SK-N-MC (cell line): ENCODE results near the gene GRIFIN.
"Not testable (repeated sequence)": the region's sequence is repeated elsewhere in the genome, so short reads cannot be mapped to it uniquely, and the experiment has no call there.

Source experiments
- DNase-seq: peaks from one replicate; pipeline ENCODE4 v3.0.0-alpha.2; 2011; ENCODE audit warnings: low read depth, low spot score
- H3K27ac ChIP-seq: fragments of 200-600 bp; sonication (generic); 2 replicates; pipeline ENCODE4 v1.5.1; 2016; ENCODE audit warnings: mixed run types
- H3K36me3 ChIP-seq: fragments of 200-600 bp; sonication (generic); 2 replicates; pipeline ENCODE4 v1.6.1; 2017; ENCODE audit warnings: antibody characterized with exemption, low read length, mixed read lengths; ENCODE audit not compliant: insufficient read depth
- H3K4me3 ChIP-seq: fragments of 200-600 bp; sonication (generic); 2 replicates; pipeline ENCODE4 v1.5.1; 2016
- H3K9ac ChIP-seq: fragments of 200-600 bp; sonication (generic); 2 replicates; pipeline ENCODE4 v1.8.0; 2017; ENCODE audit warnings: mixed run types, mixed read lengths; ENCODE audit not compliant: insufficient read length
- H3K9me3 ChIP-seq: fragments of 200-600 bp; sonication (generic); 2 replicates; pipeline ENCODE4 v1.6.1; 2017; ENCODE audit warnings: low read depth, mild to moderate bottlenecking, antibody characterized with exemption, low read length, moderate library complexity, mixed read lengths
- EZH2 ChIP-seq: fragments of 200-600 bp; sonication (generic); IDR thresholded peaks from one replicate; pipeline ENCODE4 v1.6.1; 2017; ENCODE audit warnings: antibody characterized with exemption
- FOXP2 ChIP-seq: optimal IDR thresholded peaks from 2 replicates; pipeline ENCODE3; 2011; ENCODE audit warnings: mild to moderate bottlenecking, moderate library complexity; ENCODE audit not compliant: insufficient read depth; ENCODE audit errors: extremely low read length, control extremely low read depth
- POLR2AphosphoS5 ChIP-seq: IDR thresholded peaks from 2 replicates; pipeline ENCODE4 v1.6.1; 2012; ENCODE audit warnings: mild to moderate bottlenecking, low read depth, low read length, borderline replicate concordance

GRIFIN gene

DNA sequence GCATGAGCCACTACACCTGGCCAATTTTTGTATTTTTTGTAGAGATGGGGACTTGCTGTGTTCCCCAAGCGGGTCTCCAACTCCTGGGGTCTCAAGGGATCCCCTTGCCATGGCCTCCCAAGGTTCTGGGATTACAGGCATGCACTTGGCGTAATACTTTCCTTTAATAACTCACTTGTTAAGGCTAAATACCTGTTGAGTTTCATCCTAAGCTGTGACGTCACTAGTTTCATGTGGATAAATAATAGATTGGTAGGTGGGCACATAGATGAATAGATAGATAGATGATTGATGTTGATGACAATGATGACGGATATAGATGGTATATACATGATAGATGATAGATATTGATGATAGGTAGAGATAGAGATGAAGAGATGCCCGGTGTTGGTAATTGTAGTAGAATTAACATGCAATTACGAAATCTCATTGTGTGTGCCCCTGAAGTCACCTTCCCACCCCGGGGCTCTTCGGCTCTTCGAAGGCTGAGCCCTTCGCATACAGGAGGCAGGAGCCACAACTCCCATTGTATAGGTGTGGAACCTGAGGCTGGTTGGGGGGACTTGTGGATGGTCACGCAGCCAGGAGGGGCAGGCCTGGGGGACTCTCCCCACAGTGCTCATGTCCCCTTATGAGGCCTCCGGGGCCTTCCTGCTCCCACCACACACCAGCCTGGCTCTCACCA, 2.6 kb downstream of the GRIFIN start:
- no peak for DNase-seq
- TF ChIP-seq EZH2 = no peak
- TF ChIP-seq FOXP2 = no peak
- TF ChIP-seq POLR2AphosphoS5 = no peak
- H3K27ac ChIP-seq = no peak overlapping the region
- H3K9me3 ChIP-seq = no peaks in the 10 kb centered on the region
- no peak overlapping the region for H3K9ac ChIP-seq
- H3K4me3 ChIP-seq = no peak overlapping the region
- no peaks in the 10 kb centered on the region for H3K36me3 ChIP-seq

DNA sequence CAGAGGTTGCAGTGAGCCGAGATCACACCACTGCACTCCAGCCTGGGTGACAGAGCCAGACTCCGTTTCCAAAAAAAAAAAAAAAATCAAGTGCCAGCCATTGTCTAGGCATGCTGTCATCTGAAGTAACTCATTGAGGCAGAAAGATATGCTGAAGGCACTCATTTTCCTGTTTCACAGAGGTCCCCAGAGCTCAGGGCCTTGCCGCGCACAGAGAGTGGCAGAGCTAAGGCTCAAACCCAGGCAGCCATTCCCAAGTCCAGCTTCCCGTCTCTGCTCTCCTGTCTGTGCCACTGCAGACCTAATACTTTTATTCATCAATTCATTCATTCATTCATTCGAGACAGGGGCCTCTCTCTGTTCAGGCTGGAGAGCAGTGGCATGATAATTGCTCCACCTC, 3.5 kb downstream of the GRIFIN start:
- Histone ChIP-seq H3K9ac (no peak overlapping the region), H3K9me3 (no peaks in the 10 kb centered on the region), H3K4me3 (no peak overlapping the region), H3K27ac (no peak overlapping the region), H3K36me3 (no peaks in the 10 kb centered on the region)
- TF ChIP-seq EZH2 = no peak
- no peak for TF ChIP-seq FOXP2
- no peak for TF ChIP-seq POLR2AphosphoS5
- DNase-seq = no peak

DNA sequence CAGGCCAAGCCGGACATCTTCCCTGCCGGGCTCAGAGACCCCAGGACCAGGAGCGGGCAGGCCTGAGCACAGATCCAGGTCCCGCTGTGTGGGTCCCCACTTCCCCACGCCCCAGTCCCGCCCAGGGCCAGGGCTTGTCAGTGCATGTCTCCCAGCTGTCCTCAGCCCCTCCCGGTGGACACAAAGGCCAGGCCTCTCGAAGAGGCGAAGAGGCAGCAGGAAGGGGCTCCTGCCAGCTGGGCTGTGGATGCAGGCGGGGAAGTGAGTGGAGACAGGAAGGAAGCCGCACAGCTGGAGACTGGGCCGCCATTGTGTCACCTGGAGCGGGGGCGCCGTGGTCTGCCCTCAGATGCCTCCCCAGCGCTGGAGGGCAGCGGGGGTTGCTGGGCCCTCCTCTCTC, 4.8 kb downstream of the GRIFIN start:
- no peak overlapping the region for H3K9ac ChIP-seq
- H3K27ac ChIP-seq = no peak overlapping the region; the same call in 1 of the 2 replicates
- H3K4me3 ChIP-seq = no peak overlapping the region
- H3K36me3 ChIP-seq = no peaks in the 10 kb centered on the region
- H3K9me3 ChIP-seq = no peaks in the 10 kb centered on the region
- DNase-seq = no peak
- TF ChIP-seq EZH2 = no peak
- no peak for TF ChIP-seq POLR2AphosphoS5
- TF ChIP-seq FOXP2 = no peak

DNA sequence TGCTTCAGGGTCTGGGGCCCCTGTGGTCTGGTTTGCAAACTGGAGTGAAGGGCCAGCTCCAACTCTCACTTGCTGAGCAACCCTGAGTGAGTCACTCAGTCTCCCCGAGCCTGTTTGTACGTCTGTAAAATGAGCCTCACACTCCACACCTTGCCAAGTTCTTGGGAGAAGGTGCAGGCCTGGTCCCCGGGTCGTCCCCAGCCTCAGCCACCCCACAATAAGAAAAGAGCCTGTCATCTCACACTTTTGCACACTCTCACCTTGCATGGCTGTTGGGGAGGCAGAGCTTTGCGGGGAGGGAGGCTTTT, 5.2 kb downstream of the GRIFIN start:
- no peak for TF ChIP-seq POLR2AphosphoS5
- no peak for TF ChIP-seq EZH2
- TF ChIP-seq FOXP2 = no peak
- Histone ChIP-seq H3K27ac (no peak overlapping the region), H3K4me3 (no peak overlapping the region)

DNA sequence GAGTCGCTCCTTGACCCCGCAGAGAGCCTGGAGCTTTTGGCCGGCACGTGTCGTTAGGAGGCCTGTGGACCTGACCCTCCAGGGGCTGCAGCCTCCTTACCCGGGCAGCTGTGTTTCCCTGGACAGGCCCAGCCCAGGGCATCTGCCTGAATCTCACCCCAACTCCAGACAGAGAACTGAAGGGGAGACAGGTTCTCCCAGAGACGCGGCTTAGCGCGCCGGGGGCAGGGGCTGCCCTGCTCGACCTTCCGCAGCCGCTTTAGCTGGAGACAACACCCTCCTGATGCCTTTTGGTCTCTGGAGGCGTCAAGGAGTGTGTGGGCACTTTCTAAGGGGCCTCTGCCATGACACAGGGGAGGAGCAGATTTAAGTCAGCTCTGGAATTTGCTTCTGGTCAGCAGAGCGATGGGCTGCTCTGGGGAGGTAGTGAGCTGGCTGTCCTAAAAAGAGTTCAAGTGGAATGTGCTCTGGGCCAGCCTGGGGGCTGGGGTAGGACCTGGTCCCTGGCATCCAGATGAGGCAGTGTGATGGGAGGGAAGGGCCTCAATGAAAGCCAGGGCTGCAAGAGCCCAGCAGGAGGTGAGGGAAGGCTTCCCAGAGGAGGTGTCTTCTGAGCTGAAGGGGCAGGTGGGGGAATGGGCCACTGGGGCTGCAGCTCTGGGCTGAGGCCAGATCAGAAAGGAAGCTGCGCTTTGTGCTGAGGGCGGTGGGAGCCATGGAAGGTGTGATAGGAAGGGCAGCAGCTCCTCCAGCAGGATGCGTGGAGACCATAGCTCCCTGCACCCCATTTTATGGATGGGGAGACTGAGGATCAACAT, 5.8 kb downstream of the GRIFIN start:
- Histone ChIP-seq H3K4me3 (no peak overlapping the region), H3K27ac (no peak overlapping the region), H3K9ac (no peak overlapping the region), H3K9me3 (no peaks in the 10 kb centered on the region), H3K36me3 (no peaks in the 10 kb centered on the region)
- TF ChIP-seq POLR2AphosphoS5 (no peak), EZH2 (no peak), FOXP2 (no peak)
- no peak for DNase-seq

More for the DNA sequence above, 5.2 kb downstream of the GRIFIN start:
- Histone ChIP-seq H3K36me3 (no peaks in the 10 kb centered on the region), H3K9me3 (no peaks in the 10 kb centered on the region), H3K9ac (no peak overlapping the region)
- no peak for DNase-seq

DNA sequence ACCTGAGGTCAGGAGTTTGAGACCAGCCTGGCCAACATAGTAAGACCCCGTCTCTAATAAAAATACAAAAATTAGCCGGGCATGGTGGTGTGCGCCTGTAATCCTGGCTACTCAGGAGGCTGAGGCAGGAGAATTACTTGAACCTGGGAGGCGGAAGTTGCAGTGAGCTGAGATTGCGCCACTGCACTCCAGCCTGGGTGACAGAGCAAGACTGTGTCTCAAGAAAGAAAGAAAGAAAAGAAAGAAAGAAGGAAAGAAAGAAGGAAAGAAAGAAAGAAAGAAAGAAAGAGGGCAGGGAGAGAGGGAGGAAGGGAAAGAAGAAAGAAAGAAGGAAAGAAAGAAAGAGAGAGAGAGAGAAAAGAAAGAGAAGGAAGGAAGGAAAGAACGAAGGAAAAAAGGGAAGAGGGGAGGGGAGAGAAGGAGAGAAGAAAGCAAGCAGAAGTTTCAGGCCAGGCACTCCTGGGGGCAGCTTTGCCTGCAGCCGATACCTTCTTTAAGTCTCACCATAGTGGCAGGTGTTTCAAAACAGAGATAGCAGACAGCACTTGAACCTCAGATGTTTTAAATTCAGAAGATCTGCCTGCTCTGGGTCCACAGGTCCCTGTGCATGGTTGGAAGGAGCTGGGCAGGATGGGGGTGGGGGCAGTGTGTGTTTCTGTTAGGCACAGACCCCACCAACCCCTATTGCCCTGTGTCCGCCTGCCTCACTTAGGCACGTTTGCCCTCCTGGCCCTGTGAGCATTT, 6.6 kb downstream of the GRIFIN start:
- not testable (repeated sequence) for H3K36me3 ChIP-seq, H3K9ac ChIP-seq, H3K4me3 ChIP-seq, DNase-seq, H3K9me3 ChIP-seq, H3K27ac ChIP-seq

DNA sequence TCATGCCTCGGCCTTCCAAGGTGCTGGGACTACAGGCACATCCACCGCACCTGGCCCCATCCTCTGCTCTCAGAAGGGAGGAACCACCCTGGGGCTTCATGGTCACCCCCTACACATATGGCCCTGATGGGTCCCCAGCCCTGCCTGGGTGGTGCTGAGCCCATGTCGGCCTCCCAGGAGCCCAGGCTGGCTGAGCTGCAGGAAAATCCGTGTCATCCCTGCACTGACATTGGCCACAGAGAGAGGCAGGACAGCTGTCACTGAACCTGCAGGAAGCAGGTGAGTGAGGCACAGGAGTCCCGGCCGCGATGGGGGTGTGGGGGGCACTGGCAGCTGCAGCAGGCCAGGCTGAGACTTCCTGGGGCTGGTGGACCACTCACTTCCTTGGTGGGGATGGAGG, 8.0 kb downstream of the GRIFIN start:
- Histone ChIP-seq H3K9me3 (no peaks in the 10 kb centered on the region), H3K9ac (no peak overlapping the region), H3K27ac (no peak overlapping the region), H3K4me3 (no peak overlapping the region), H3K36me3 (no peaks in the 10 kb centered on the region)
- no peak for DNase-seq
- TF ChIP-seq EZH2 (no peak), POLR2AphosphoS5 (no peak), FOXP2 (no peak)

DNA sequence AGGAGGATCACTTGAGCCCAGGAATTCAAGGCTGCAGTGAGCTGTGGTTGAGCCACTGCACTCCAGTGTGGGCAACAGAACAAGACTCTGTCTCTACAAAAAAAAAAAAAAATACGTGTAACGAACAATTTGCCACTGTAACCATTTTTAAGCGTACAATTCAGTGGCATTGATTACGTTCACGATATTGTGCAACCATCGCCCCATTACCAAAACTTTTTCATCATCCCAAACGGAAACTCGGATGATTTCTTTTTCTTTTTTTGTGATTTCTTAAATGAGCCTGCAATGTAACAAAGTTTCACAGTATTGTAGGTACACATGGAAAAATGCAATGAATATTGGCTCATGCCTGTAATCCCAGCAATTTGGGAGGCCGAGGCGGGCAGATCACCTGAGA, 9.5 kb downstream of the GRIFIN start:
- Histone ChIP-seq H3K36me3 (no peaks in the 10 kb centered on the region), H3K9ac (no peak overlapping the region), H3K9me3 (no peaks in the 10 kb centered on the region), H3K27ac (no peak overlapping the region), H3K4me3 (no peak overlapping the region)
- DNase-seq = no peak
- TF ChIP-seq EZH2 (no peak), FOXP2 (no peak), POLR2AphosphoS5 (no peak)

DNA sequence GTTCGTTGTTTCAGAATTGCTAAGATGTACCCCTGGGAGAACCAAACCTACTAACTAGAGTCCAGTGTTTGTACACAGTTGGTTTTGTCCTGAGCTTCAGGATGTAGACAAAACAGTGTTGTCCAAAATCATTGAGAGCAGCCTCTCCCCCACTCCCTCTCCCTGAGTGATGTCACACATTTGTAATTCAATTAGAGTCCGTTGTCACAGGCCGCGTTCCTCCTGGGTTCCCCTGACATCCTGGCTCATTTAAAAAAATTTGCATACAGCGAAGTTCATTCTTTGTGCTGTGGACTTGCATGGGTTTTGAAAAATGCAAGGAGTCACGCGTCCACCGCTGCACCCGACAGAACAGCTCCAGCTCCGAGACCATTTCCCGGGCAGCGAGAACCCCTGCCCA, 10.3 kb downstream of the GRIFIN start:
- Histone ChIP-seq H3K9ac (no peak overlapping the region), H3K9me3 (no peaks in the 10 kb centered on the region), H3K36me3 (no peaks in the 10 kb centered on the region), H3K27ac (no peak overlapping the region), H3K4me3 (no peak overlapping the region)
- TF ChIP-seq FOXP2 (no peak), EZH2 (no peak), POLR2AphosphoS5 (no peak)
- DNase-seq = no peak
